GM19468 (cell line): ENCODE data around the gene FBXL3.
"Not testable (repeated sequence)": the region's sequence is repeated elsewhere in the genome, so short reads cannot be mapped to it uniquely, and the experiment has no call there.

Experiments
- ATAC-seq: cut with Tn5 transposase; IDR thresholded peaks from one replicate; pipeline ENCODE4 v1.9.1; 2021; ENCODE audit warnings: mild to moderate bottlenecking, moderate library complexity, moderate number of reproducible peaks; ENCODE audit not compliant: unreplicated experiment; ENCODE audit errors: extremely low read depth

FBXL3 gene

DNA sequence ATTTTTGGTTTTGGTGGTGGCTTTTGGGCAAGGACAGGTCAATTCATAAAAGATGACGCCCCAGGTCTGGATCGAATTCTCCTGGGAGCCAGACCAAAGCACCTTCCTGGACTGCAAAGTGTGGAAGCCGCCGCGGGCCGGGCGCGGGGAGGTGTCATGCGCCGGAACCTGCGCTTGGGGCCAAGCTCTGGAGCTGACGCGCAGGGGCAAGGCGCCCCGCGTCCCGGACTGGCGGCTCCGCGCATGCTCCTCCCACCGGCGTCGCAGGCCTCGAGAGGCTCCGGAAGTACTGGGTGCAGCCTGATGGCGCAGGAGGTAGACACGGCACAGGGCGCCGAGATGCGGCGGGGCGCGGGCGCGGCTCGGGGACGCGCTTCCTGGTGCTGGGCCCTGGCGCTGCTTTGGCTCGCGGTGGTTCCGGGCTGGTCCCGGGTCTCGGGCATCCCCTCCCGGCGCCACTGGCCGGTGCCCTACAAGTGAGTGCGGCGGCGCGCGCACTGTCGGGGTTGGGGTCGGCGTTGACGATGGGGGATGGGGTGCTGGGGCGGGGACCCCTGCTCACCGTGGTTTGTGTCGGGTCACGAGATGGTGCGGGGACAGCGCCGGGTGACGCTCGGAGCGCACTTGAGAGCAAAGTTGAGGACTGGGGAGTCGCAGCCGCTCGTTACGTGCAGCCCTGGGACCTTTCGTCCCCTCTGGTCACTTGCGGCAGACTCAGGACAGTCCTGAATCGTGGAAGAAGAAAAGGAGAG lies 35.0 kb downstream of the FBXL3 start, which contains the start of gene CLN5:
Gene CLN5, plus strand, starts transcription at position 286 of the 752 bp plus-strand sequence. Its CDS starts 18 bp downstream, at position 304.
- ATAC-seq, result peak; percentile 97

DNA sequence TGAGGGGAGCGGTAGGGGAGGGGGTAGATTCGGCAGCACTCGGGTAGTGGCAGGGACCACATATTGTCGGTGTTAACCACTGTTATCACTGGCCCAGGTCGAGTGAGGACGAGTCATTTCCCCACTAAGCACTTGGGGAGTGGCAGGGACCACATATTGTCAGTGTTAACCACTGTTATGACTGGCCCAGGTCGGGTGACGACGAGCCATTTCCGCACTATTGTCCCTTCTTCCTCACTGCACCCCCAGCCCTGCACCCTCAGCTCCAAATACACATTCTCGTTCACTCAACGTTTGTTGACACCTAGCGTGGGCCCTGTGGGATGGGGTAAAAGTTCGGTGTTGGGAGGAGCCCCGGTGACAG lies 35.5 kb downstream of the FBXL3 start:
- peak; percentile 45 for ATAC-seq

DNA sequence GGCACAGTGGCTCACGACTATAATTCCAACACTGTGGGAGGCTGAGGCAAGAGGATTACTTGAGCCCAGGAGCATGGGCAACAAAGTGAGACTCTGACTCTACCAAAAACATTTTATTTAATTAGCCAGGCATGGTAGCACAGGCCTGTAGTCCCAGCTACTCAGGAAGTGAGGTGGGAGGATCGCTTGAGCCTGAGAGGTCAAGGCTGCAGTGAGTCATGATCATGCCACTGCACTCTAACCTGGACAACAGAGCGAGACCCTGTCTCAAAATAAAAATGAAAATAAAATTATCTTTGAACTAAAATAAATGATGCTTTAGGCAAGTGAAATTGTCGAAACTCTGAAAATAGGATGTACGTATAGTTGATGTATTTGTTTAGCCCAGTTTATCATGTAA lies 43.3 kb downstream of the FBXL3 start:
- no peak for ATAC-seq

GRCh38 chr13:76982061-76982460 lies 44.9 kb downstream of the FBXL3 start:
- no peak for ATAC-seq

DNA sequence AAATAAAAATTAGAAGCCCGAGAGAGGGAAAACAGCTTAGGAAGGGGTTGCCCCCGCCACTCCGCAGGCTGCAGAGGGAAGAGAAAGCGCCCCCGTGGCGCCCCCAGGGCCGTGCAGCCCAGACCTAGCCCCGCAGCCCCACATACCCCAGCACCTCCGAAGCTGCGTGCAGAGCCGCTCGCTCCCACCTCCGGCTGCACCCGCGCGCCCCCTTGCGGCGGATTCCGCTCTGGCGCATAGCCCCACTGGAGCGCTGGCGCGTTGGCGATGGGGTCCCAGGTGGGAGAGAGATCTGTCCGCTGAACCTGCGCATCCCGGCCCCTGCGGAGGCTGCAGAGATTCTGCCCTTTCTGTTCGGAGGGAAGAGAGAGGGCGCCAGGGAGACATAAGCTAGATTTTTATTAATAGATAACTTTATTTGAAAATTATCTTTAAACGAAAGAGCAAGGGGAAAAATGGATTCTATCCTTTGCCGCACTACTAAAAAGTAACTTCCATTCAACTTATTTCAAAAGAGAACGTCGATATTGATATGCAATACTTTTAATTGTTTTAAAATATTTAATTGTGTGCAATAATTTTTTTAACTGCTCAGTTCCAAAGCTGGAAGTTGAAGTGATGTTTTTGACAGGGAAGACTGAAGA lies 46.8 kb downstream of the FBXL3 start:
- peak; percentile 98 for ATAC-seq

DNA sequence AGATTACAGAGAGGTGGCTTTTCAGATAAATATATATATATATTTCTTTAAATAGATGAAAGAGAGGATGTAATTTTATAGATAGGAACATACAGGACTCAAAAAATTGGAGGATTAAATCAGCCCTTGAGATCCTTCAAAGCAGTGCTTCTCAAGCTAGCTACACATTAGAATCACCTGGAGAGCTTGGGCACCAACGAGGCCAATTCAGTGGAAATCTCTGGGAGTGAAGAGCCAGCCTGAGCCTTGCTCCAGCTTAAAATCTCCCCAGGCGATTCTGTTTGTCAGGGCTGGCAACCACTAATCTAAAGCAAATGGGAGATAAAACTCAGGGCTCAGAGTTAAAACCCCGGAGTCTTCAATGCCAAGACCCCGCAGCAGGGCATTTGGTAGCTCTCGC lies 50.0 kb downstream of the FBXL3 start:
- ATAC-seq, result no peak

DNA sequence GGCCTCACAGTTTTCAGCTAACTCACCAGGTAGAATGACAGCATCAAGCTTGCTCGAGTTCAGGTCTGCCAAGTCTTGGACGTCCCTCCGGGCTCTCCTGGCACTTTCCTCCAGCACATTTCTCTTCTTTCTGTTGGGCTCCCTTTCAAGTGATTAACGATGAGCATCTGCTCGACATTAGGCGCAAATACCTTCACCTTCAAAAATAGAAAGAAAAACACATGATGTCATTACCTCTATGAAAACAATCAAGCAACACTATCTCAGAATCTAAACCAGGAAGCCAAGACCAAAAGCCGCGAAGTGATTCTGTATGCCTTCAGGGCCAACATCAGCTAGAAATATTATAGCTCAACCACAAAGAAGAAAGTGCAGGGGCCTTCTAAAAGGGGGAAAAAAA lies 50.5 kb downstream of the FBXL3 start:
- no peak for ATAC-seq

- no peak for ATAC-seq
These were observed 51.1 kb downstream of the FBXL3 start for GRCh38 chr13:76975863-76976262.

DNA sequence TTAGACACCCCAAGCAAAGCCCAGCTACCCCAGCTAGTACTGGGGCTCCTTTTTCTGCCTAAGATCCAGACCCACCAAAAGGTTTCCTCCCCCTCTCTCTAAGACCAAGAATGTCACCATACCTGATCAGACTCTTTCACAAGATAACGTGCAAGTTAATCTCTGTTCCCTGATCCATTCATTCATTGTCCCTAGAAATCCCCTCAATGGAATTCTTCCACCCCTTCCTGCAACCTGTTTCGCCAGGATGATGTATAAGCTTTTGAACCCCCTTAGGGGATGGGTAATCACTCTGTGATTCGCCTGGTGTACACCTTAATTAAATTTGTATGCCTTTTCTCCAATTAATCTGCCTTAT lies 52.4 kb downstream of the FBXL3 start:
- no peak for ATAC-seq

- no peak for ATAC-seq
These were observed 52.9 kb downstream of the FBXL3 start for GRCh38 chr13:76973920-76974617.

- ATAC-seq, result no peak
These were observed 54.8 kb downstream of the FBXL3 start for GRCh38 chr13:76971851-76972829.

GRCh38 chr13:76971215-76971614 lies 55.7 kb downstream of the FBXL3 start:
- no peak for ATAC-seq

- ATAC-seq, result no peak
These were observed 57.2 kb downstream of the FBXL3 start for GRCh38 chr13:76969488-76970365.

DNA sequence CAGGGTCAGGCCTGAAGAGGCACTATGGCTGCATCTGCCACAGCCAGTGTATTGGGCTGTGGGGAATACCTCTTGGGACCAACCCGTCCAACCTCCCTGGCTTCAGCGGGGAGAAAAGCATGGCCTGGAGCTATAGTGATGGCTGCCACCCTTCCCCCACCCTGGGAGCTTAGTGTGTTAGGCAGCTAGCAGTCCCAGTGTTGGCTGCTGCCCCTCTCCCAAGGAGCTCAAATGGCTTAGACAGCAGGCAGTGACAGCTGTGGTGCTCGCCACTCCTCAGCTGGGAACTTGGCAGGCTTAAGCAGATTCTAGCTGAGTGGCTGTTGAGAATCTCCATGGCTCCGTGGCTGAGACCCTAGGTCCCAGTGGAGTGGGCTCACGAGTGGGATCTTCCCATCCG lies 58.9 kb downstream of the FBXL3 start:
- ATAC-seq, result no peak

DNA sequence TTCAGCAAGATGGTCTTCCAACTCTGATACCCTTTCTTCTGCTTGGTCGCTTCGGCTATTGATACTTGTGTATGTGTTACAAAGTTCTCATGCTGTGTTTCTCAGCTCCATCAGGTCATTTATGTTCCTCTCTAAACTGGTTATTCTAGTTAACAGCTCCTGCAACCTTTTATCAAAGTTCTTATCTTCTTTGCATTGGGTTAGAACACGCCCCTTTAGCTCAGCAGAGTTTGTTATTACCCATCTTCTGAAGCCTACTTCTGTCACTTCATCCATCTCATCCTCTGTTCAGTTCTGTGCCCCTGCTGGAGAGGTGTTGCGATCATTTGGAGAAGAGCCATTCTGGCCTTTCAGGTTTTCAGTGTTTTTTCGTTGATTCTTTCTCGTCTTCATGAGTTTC lies 59.9 kb downstream of the FBXL3 start:
- ATAC-seq, result no peak

DNA sequence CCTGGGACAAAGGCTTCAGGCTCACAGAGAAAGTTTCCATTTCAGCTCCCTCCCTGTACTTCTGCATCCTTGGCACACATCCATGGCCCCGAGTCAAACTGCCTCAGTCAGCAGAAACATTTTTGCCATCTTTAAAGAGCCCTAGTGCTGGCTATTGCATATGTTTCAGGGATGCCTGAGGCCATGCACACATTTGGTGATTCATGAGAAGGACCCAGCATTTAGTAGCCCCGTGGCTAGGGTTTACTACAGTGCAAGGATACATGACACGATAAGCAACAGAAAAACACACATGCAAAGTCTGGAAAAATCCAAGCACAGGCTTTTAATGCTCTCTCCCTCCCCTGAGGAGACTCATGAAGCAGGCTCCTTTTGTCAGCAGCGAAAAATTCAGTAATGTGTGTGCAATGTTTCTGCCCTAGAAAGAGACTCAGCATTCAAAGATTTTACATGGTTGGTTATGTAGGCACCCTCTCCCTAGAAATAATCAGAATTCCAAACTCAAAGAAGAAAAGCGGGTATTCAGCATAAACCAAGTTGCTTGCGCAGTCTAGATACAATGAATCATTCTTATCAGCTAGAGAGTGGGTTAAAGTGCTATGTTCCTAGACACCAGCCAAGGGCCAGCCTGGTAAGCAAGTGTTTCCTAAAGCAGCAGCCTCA lies 61.1 kb downstream of the FBXL3 start:
- no peak for ATAC-seq

- not testable (repeated sequence) for ATAC-seq
These were observed 67.2 kb downstream of the FBXL3 start for GRCh38 chr13:76959734-76960133.

DNA sequence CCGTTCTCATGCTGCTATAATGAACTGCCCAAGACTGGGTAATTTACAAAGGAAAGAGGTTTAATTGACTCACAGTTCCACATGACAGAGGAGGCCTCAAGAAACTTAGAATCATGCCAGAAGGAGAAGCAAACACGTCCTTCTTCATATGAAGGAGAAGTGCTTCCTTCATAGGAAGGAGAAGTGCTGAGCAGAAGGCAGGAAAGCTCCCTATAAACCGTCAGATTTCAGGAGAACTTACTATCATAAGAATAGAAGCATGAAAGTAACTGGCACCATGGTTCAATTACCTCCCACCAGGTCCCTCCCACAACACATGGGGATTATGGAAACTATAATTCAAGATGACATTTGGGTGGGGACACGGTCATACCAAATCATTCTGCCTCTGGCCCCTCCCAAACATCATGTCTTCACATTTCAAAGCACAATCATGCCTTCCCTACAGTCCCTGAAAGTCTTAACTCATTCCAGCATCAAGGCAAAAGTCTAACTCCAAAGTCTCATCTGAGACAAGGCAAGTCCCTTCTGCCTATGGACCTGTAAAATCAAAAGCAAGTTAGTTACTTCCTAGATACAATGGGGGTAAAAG lies 68.0 kb downstream of the FBXL3 start:
- ATAC-seq, result no peak
